Measurements from ENCODE around the gene NPHP4.
"Not testable (repeated sequence)": the region's sequence is repeated elsewhere in the genome, so short reads cannot be mapped to it uniquely, and the experiment has no call there.

Gene NPHP4

DNA sequence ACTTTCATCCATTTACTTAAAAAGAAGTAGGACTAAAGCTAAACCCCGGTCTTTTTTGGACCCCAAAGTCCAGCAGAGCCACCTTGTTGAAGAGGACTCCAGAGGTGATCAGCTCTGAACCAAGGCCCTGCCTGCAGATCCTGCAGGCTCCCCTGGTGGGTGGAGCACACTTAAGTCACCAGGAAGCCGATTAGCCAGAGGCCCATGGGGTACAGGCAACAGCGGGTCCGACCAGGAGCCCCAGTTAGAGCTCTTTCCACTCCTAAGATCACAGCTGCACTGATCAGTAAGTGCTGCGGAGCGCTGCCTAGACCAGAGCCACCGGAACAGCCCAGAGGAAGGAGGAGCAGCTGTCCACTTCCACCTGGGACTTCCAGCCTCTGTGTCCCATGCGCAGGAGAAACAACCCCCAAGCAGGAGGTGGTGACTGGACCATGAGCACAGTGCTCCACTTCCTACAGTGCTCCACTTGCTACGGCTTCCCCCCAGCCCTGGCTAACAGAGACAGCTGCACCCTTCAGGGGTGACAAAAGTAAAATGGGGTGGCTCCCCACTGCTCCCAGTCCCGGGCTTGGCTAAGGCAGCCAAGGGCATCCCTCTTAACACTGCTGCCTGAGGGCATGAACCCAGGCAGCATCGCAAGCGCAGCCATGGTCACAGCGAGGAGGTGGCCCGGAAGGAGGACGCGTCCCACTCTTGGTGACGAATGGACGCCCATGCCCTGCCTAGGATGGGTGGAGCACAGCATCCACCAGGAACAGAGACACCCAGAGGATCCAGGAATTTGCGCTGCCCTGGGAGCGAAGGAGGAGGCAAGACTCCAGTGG lies 58.0 kb downstream of the NPHP4 start:
- DNase-seq (ENCODE audit: low read depth in 2 of 2): no peak

DNA sequence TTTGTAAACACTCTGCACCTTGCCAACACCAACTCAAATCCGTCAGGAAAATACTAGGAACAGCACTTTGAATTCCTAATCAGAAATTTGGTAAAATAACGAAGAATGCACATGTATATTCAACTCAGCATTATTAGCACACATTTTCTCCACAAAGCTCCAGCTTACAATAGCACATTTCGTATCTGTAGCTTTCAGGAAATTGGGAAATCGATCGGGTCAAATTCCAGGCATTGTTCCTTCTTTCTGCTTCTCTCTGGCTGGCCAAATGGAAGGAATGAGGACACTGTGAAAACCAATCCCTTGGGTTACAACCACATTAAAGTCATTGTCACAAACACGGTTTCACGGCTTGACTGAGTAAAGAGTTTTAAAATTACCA lies 58.6 kb downstream of the NPHP4 start:
- DNase-seq (ENCODE audit: low read depth in 2 of 2): no peak

DNA sequence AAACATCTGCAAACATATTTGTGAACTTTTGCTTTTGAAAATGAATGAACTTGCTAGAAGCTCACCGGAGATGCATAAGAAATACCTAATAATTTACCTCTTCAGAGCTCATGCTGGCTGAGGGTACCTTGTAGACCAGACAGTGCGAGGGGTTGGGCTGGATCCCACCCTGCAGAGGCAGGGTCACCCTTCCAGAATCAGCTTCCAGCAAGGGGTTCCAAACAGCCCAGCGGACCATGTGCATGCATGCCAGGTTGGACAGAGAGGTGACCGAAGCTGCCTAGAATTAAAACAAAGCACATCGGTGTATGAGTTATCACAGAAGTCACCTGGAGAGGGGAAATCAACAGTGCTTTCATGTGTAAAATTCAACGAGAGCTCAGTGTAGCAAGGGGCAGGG lies 59.2 kb downstream of the NPHP4 start:
- DNase-seq (ENCODE audit: low read depth in 2 of 2): no peak

DNA sequence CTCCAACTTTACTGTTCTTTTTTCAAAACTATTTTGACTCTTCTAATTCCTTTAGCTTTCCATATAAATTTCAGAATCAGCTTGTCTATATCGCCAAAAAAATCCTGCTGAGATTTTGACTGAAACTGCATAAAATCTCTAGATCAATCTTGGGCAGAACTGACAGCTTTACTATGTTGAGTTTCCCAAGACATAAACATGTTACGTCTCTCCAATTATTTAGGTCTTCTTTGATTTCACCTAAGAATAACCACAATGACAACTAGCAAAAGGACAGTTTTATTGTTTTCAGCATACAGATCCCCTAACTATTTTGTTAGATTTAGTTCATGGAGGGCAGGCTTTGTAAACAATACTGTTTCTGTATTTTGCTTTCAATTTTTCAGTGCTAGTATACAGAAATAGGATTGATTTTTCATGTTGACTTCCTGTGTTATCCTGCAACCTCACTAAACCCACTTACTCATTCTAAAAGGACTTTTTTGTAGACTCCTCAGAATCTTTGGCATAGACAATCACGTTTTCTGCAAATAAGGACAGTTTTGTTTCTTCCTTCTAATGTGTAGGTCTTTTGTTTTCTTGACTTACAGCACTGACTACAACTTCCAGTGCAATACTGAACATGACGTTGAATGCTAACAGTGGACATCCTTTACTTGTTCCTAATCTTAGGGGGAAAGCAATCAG lies 63.4 kb downstream of the NPHP4 start:
- no peak for DNase-seq (ENCODE audit: low read depth in 2 of 2)

DNA sequence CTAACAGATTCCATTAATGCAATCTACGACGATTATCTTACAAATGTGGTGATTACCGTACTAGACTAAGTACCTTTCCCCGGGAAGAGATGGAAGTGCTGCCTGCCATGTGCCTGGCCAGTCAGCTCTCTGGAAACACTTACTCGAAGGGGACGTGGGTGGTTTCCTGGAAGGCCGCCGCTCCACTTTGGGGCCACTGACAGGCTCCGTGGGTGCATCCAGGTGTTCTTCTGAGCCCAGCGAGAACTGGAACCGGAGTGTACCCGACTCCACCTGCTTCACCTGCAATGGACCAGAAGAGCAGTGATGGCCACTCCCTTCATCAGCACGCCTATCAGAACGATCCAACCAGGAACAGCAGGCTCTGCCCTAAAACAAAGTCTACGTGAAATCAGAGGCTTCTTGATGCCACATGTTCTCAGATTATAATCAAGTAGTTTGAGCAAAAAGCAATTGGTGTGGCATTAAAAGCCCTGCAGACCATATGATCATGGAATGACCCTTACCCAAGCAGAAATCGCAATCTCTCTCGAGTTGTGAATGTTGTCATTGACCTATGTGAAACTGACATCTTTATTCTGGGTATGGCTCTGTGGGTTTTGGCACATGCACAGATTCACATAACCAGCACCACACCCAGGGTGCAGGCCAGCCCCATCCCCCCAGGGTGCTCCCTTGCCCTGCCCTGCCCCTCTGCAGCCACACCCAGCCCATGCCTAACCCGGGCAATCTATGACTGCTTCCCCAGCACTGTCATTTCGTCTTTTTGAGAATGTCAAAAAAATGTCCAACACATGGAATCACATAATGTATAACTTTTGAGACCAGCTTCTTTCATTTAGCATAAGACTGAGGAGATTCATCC lies 64.5 kb downstream of the NPHP4 start:
- no peak for DNase-seq (ENCODE audit: low read depth in 2 of 2)

DNA sequence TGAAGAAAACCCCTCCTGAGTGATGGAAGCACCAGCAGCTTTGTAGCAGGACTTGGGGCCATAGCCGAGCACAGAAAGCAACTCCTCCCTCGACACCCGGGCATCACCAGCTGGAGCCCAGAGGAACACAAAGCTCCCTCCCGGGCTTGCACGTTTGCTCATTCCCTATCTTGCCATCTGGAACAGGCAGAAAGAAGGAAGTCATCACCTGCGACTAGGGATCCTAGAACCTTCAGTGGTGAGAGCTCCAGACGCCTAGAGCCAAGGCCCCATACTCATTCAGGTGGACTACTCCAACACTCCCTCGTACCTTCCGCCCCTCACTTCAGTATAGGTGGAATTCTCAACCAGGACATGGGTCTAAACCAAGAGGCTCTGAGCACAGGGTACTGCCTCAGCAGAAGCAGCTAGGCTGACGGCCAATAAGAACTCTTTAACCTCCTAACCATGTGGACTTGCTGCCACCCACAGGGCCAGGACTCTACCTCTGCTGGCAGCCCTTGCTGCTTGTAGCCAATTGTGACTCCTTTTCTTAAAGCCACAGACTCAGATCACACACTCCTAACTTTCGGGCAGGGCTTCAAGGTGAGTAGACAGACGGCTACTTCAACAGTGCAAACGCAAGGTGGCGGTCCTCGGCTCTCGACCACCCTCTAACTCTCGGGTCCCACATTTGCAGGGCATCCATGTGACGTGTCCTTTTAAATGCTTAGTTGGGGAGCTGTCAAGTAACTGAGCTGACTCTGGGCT lies 65.4 kb downstream of the NPHP4 start:
- no peak for DNase-seq (ENCODE audit: low read depth in 2 of 2)

DNA sequence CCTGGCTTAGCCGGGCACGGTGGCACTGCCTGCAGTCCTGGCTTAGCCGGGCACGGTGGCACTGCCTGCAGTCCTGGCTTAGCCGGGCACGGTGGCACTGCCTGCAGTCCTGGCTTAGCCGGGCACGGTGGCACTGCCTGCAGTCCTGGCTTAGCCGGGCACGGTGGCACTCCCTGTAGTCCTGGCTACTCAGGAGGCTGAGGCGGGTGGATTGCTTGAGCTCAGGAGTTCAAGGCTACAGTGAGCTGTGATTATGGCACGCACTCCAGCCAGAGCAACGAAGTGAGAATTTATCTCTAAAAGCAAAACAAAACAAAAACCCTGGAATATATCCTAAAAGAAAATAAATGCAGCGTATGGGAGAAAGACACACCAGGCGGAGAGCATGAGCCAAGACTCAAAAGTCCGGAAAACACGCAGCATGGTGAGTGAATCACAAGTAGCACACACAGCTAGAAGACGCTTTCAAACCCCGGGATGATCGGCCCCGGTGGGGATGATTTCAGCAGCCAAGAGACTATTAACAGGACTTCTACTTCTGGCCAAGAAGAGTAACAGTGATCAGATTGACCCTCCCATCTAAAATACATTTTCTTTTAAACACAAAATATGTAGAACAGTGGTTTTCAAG lies 69.4 kb downstream of the NPHP4 start:
- DNase-seq (ENCODE audit: low read depth in 2 of 2): not testable (repeated sequence)

DNA sequence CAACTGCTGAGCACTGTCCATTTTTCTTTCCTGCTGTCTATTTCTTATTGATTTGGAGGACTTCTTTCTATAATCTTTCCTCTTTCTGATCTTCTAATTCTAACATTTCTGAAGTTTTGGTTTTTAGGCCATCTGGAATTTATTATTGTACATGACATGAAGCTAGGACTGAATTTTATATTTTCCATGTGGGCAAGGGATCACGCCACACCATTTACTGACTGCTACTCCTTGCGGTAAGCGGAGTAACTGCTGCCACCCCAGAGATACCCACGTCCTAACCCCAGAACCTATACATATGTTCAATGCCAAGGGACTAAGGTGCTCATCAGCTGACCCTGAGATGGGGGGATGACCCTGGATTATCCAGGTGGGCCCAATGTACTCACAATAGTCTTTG lies 70.6 kb downstream of the NPHP4 start:
- DNase-seq (ENCODE audit: low read depth in 2 of 2): no peak

DNA sequence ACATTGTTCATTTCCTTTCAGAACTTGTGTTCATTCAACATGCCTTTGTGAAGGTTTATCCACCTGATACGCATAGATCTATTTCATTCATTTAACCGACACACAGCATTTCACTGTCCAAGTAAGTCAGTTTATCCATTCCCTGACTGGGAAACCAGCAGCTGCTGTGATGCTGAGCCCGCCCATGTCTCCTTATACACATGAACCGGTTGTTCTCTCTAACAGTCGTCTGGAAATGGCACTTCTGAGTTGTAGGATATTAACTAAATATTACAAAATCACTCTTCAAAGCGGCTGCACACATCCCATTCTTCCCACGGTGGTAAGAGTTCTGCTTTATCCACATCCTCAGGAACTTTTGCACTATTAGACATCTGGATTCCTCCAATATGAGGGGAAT lies 71.1 kb downstream of the NPHP4 start:
- DNase-seq (ENCODE audit: low read depth in 2 of 2): no peak

DNA sequence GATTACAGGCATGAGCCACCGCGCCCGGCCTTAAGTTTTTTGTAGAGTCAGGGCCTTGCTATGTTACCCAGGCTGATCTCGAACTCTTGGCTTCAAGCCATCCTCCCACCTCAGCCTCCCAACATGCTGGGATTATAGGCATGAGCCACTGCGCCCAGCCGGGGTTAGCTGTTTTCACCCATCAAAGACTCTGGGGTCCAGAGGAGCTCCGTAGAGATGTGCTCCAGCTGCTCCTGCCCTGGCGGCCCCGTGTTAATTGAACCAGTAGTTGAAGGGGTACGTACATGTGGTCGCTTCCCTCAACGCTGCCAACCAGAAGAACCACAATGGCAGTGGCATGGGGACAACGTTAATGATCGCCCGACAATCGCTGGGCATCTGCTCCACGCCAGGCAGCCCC lies 72.0 kb downstream of the NPHP4 start:
- DNase-seq (ENCODE audit: low read depth in 2 of 2): no peak

DNA sequence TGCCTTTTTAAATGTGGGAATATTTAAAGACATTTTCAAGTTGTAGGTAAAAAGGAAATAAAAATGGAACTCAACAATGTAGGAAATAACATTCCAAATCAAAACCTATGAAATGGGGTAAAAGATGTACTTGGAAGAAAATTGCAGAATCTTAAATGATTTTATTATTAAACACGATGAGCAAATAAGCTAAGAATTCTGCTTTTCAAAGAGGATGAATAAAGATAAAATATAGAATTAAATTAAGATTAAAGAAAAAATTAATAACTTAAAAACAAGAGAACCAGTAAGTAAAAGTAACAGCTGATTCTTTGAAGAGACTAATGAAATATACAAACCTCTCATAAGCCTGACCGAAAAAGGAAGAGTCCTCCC lies 74.0 kb downstream of the NPHP4 start:
- no peak for DNase-seq (ENCODE audit: low read depth in 2 of 2)

DNA sequence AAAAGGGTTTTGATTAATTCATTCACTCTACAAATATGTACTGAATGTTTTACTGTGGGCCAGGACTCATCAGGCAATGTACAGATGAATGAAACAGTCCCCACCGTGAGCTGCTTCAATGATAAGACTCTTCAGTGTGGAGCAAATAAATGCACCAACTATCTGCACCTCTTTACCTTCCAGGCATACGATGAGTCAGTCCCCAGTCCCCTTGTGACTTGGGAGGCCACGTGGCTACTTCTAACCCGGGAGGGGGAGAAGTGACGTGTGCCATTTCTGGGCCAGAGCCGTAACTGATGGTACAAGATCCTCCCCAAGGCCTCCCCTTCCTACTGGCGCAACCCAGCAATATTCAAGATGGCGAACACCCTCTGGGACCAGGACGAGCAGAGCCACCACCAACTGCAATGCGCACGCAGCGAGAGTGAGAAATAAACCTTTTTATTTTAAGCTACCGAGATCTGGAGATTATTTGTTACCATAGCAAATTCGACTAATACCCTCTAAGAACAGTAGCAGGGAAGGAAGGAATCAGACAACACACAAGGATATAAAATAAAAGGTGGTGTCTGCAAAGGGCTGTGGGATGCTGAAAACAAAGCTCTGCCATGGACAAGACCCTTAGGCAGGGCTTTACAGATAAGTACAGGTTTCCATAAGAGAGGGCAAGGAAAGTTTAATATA lies 74.5 kb downstream of the NPHP4 start:
- DNase-seq (ENCODE audit: low read depth in 2 of 2): no peak

DNA sequence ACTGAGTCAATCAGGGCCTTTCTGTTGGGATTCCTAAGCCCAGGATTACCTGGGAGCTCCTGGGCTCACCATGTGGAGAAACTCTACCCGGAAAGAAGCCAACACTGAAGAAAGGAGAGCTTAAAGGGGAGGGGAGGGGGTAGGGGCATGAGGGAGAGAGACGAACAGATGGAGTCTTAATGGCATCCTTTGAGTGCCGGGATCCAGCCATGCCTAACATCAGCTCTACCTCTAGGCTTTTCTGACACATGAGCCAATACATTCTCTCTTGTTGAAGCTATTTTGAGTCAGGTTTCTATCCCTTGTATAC lies 75.0 kb downstream of the NPHP4 start:
- no peak for DNase-seq (ENCODE audit: low read depth in 2 of 2)

DNA sequence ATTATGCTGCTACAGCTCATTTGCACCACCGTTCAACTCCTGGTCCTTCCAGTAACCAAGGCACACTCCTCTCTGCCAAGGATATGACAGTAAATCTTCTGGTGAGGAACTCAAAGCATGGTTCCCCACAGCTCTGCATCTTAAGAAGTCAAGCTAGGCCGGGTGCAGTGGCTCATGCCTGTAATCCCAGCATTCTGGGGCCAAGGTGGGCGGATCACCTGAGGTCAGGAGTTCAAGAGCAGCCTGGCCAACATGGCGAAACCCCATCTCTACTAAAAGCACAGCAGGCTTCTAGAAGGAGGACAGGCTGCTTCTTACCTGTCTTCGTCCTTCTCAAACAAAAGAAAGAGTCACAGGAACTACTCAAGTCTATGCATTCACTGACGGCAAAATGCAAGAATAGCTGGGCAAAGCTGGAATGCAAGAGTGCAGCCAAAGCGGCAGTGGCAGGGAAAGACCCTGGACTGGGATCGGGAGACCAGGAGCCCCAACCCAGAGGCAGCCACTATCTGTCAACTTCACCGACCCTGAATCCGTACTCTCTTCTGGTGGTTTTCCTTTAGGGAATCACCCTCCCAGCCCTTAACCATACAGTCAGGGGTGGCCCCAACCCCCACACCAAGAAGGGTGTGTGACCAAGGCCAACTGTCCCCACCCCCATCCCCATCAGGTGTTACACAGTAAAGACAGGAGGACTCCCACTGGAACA lies 75.5 kb downstream of the NPHP4 start:
- DNase-seq (ENCODE audit: low read depth in 2 of 2): no peak

DNA sequence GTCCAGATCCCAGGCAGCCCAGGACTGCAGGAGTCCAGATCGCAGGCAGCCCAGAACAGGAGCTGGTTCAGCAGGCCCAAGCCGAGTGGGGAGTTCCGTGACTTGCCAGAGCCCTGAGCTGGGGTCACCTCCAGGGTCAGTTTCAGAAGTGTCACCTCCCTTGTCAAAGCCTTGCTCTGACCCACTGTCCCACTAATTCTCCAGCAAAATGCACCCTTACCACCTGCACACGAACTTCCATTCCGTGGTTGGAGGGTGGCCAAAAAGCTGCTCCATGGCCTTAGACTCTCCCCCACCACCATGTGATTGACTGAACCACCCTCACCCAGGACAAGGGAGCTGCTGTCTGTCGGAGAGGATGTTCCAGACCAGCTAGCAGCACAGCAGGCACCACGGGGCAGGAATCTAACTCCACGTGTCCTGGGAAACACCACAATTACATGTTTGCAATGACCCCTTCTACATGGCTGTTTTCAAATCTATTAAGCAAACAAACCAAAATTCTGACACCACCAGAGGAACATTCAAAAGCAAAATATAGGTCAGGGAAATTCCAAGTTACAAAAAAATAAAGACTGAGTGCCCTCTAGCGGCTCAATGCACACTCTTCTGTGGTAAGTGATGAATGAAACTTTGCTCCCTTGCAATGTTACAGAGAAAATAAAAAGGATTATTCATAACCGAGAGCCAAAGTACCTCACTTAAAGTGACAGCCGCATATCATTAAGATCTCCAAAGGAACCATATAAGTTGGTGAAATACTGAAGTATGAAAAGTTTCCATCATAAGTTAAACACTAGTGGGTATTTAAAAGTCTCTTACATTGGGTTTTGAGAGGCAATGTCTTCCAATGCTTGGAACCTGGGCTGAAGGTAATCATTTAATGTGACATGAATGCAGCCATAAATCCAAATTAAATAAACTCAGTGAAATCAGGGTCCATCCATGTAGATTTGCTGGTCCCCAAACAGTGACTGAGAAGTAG lies 76.3 kb downstream of the NPHP4 start:
- DNase-seq (ENCODE audit: low read depth in 2 of 2): no peak

DNA sequence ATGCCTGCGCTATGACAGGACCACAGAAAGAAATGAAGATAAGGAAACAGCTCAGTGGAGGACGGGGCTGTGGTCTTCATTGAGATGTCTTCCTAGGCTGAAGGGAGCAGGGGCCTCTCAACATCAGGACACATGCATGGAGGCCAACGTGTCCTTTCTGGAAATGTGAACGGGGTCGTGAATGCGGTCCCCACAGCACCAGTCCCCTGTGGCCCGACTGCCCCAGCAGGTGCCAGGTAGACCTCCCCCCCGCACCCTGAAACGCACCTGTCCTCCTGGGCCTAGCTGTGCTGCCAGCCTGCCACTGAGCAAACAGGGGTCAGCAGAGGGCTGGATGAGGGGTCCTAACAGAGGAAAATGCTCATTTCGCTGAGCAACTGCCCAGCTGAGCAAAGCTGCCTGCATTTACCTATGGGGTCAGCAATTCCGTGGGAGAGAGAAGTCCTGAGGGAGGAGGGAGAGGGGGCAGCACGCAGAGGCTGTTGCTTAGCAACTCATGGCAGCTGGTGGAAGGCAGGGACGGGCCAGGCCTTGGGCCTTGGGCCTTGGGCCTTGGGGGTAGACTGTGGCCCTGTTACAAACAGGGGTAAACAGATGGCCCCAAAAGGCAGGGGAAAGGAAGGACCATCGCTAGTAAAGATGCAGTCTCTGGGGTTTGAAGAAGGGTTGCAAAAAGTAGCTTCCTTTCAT lies 77.4 kb downstream of the NPHP4 start:
- no peak for DNase-seq (ENCODE audit: low read depth in 2 of 2)

DNA sequence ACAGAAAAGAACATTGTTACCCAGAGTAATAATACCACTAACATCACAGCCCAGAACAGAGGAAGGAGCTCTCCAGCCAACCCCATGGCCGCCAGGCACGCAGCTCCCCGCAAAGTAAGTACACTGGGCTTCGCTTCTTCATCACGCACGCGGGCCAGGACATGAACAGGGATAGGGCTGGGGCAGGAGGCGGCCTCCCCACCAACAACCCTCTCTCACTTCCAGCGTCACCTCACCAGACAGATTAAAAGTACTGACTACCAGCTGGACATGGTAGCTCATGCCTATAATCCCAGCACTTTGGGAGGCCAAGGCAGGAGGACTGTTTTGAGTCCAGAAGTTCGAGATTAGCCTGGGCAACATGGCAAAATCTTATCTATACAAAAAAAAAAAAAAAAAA lies 78.3 kb downstream of the NPHP4 start:
- no peak for DNase-seq (ENCODE audit: low read depth in 2 of 2)

DNA sequence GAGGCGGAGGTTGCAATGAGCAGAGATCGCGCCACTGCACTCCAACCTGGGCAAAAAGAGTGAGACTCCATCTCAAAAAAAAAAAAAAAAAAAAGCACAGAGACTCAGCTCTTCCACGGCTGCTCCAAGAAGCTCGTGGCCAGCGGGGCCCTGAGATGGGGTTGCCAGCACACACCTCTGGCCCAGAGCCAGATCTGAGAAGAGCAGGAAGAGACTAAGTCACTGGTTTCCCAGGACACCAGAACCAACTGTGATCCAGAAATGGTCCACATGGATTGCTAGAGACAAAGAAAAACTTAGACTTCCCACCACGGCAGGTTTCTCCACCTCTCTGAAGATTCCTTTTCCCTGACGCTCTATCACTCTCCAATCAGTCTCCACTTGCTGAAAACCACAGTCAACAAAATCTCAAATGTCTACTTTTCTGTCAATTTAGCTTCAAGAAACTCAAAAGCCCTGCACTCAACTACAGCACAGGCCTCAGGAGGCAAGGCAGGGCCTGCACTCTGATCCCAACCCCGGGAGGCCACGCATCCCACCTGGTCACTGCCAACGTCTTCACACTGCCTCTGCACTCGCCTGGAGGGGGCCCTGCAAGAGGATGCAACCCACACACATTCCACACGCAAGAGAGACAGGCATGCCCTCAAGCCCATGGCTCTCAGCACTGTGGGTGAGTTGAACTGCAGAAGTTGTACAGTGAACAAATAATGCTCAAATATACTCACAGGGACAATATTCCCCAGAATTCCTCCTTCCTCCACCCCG lies 79.0 kb downstream of the NPHP4 start:
- no peak for DNase-seq (ENCODE audit: low read depth in 2 of 2)
